ENCODE results near the gene ILK. TPM values are rescaled to one million over a fixed set of nuclear protein-coding genes. Genes with fewer than 3 reads are reported as not detected.
A peak's percentile ranks its signal among the peaks of the same experiment; 100 is the strongest.

ILK gene
- total RNA-seq, 1 donor from 2014 or later: 128 TPM

GRCh38 chr11:6646576-6646917 lies 43.0 kb downstream of the ILK start:
- ChIA-PET POLR2A (interaction anchor here (1.0 to 4.7 kb wide), 11 partner anchors 13 to 165 kb away, joined by 3 to 41 read pairs (median 4); partner anchors contain the start of genes ARFIP2, ILK, RRP8 and TAF10), CTCF (interaction anchor here (1.0 to 1.8 kb wide), 2 partner anchors 21 to 28 kb away, joined by 3 to 7 read pairs; partner anchors contain the start of gene TPP1)
- TF ChIP-seq, protein P1, sequence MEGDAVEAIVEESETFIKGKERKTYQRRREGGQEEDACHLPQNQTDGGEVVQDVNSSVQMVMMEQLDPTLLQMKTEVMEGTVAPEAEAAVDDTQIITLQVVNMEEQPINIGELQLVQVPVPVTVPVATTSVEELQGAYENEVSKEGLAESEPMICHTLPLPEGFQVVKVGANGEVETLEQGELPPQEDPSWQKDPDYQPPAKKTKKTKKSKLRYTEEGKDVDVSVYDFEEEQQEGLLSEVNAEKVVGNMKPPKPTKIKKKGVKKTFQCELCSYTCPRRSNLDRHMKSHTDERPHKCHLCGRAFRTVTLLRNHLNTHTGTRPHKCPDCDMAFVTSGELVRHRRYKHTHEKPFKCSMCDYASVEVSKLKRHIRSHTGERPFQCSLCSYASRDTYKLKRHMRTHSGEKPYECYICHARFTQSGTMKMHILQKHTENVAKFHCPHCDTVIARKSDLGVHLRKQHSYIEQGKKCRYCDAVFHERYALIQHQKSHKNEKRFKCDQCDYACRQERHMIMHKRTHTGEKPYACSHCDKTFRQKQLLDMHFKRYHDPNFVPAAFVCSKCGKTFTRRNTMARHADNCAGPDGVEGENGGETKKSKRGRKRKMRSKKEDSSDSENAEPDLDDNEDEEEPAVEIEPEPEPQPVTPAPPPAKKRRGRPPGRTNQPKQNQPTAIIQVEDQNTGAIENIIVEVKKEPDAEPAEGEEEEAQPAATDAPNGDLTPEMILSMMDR (IDR thresholded peaks at IDR 0.05): no peak
- no peaks in the 10 kb centered on the region for H3K36me3 Mint-ChIP-seq (ENCODE audit: low read depth)
- no peaks in the 10 kb centered on the region for H3K4me1 Mint-ChIP-seq
- intact Hi-C loops (cut with micrococcal nuclease): loop anchor here (2.0 to 5.0 kb wide), 3 partner anchors 14 to 36 kb away; partner anchors contain the start of gene MRPL17
- DNase-seq (no peak), ATAC-seq (ENCODE audit: low read depth) (no peak)
- no peaks in the 10 kb centered on the region for H3K27me3 Mint-ChIP-seq
- H3K4me3 Mint-ChIP-seq: no peak overlapping the region
- H3K27ac Mint-ChIP-seq: no peak overlapping the region
- no peaks in the 10 kb centered on the region for H3K9me3 Mint-ChIP-seq

GRCh38 chr11:6646918-6647679 lies 43.5 kb downstream of the ILK start:
- no peaks in the 10 kb centered on the region for H3K9me3 Mint-ChIP-seq
- no peaks in the 10 kb centered on the region for H3K36me3 Mint-ChIP-seq (ENCODE audit: low read depth)
- POLR2A ChIA-PET: interaction anchor here (0.5 to 4.7 kb wide), 14 partner anchors 12 to 850 kb away, joined by 3 to 41 read pairs (median 3); partner anchors contain the start of genes ARFIP2, ILK, MRPL17 and RRP8
- peak; percentile 35 for DNase-seq
- CTCF ChIA-PET: interaction anchor here (1.0 to 1.8 kb wide), 2 partner anchors 20 to 28 kb away, joined by 3 to 7 read pairs; partner anchors contain the start of gene TPP1
- H3K27ac Mint-ChIP-seq: no peak overlapping the region
- TF ChIP-seq, protein P1 (IDR thresholded peaks at IDR 0.05): no peak
- intact Hi-C loops (cut with micrococcal nuclease): loop anchor here (1.0 to 5.0 kb wide), 4 partner anchors 14 to 35 kb away; partner anchors contain the start of gene MRPL17
- H3K4me3 Mint-ChIP-seq: no peak overlapping the region
- peak; percentile 90 for ATAC-seq (ENCODE audit: low read depth)
- no peaks in the 10 kb centered on the region for H3K27me3 Mint-ChIP-seq
- no peaks in the 10 kb centered on the region for H3K4me1 Mint-ChIP-seq

DNA sequence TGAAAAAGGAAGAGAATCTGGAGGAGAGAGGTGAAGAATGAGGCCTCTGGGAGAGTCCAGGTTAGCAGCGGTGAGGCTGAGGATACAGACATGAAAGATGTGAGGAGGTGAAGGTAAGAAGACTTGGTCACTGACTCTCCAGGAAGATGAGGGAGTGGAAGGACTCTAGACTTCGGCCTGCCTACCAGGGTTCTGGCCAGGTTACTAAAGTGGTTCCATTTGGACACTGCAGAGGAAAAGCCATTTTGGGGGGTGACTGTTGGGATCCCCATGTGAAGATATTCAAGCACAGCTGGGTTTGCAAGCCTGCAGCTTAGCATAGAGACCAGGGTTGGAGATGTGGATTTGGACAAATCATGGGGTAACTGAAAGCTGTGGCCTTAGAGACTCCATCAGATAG lies 44.3 kb downstream of the ILK start:
- H3K4me1 Mint-ChIP-seq: no peaks in the 10 kb centered on the region
- no peaks in the 10 kb centered on the region for H3K27me3 Mint-ChIP-seq
- H3K36me3 Mint-ChIP-seq (ENCODE audit: low read depth): no peaks in the 10 kb centered on the region
- POLR2A ChIA-PET: interaction anchor here (0.5 to 4.7 kb wide), 7 partner anchors 20 to 849 kb away, joined by 3 to 41 read pairs (median 3); partner anchors contain the start of genes MRPL17, TAF10 and TPP1
- intact Hi-C loops (cut with micrococcal nuclease): loop anchor here (1.0 to 5.0 kb wide), 4 partner anchors 13 to 34 kb away; partner anchors contain the start of gene MRPL17
- ATAC-seq (ENCODE audit: low read depth) (no peak), DNase-seq (no peak)
- TF ChIP-seq, protein P1 (IDR thresholded peaks at IDR 0.05): no peak
- H3K9me3 Mint-ChIP-seq: no peaks in the 10 kb centered on the region
- CTCF ChIA-PET: interaction anchor here (1.0 to 1.8 kb wide), 2 partner anchors 20 to 29 kb away, joined by 3 to 7 read pairs; partner anchors contain the start of gene TPP1
- H3K27ac Mint-ChIP-seq: no peak overlapping the region
- H3K4me3 Mint-ChIP-seq: no peak overlapping the region

DNA sequence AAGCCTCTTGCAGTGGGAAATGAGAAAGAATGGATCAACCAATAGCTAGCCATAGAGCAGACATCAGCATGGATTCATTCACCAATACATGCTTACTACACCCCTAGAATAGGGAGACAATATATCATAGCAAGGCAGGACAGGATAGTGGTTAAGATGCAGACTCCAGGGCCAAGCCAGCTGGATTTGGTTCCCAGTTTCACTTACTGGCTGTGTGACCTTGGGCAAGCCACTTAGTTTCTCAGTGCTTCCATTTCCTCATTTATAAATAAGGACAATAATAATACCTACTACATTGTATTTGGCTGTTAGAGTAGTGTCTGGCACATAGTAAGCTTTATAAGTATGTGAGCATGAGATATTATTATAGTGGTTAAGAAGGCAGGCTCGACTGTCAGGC lies 44.9 kb downstream of the ILK start:
- Mint-ChIP-seq H3K36me3 (ENCODE audit: low read depth) (no peaks in the 10 kb centered on the region), H3K27me3 (no peaks in the 10 kb centered on the region), H3K4me1 (no peaks in the 10 kb centered on the region), H3K27ac (no peak overlapping the region), H3K4me3 (no peak overlapping the region), H3K9me3 (no peaks in the 10 kb centered on the region)
- no peak for ATAC-seq (ENCODE audit: low read depth)
- DNase-seq: no peak
- intact Hi-C loops (cut with micrococcal nuclease): loop anchor here (5.0 kb wide), 1 partner anchor 34 kb away; the partner anchor contains the start of gene MRPL17
- CTCF ChIA-PET: no interaction called here
- POLR2A ChIA-PET: interaction anchor here (0.9 to 4.7 kb wide), 3 partner anchors 30 to 36 kb away, joined by 3 to 30 read pairs (median 4); partner anchors contain the start of genes MRPL17, TAF10 and TPP1
- TF ChIP-seq, protein P1 (IDR thresholded peaks at IDR 0.05): no peak

GRCh38 chr11:6650104-6650503 lies 46.5 kb downstream of the ILK start:
- no peaks in the 10 kb centered on the region for H3K27me3 Mint-ChIP-seq
- no peaks in the 10 kb centered on the region for H3K36me3 Mint-ChIP-seq (ENCODE audit: low read depth)
- CTCF ChIA-PET: interaction anchor here (0.9 to 1.5 kb wide), 5 partner anchors 18 to 105 kb away, joined by 3 to 4 read pairs (median 4); partner anchors contain the start of gene MRPL17
- H3K4me1 Mint-ChIP-seq: no peaks in the 10 kb centered on the region
- ATAC-seq (ENCODE audit: low read depth) (no peak), DNase-seq (no peak)
- no peak overlapping the region for H3K27ac Mint-ChIP-seq
- TF ChIP-seq, protein P1 (IDR thresholded peaks at IDR 0.05): no peak
- no peaks in the 10 kb centered on the region for H3K9me3 Mint-ChIP-seq
- POLR2A ChIA-PET: interaction anchor here (0.5 to 4.7 kb wide), 3 partner anchors 33 to 1045 kb away, joined by 4 to 30 read pairs (median 8); partner anchors contain the start of genes MRPL17 and TAF10
- intact Hi-C loops (cut with micrococcal nuclease): no loop called here
- no peak overlapping the region for H3K4me3 Mint-ChIP-seq

Data from activated B cell treated with CpG ODN at 0.5 μM for 24 hours (primary cell).